Kidney glomerular epithelial cell (primary cell): ENCODE data around the gene YTHDF1.
"Not testable (repeated sequence)": the region's sequence is repeated elsewhere in the genome, so short reads cannot be mapped to it uniquely, and the experiment has no call there.

ENCODE experiments used
- DNase-seq: peaks from one replicate; lab custom pipeline; 2025; lab: John Stamatoyannopoulos, UW

Gene YTHDF1

DNA sequence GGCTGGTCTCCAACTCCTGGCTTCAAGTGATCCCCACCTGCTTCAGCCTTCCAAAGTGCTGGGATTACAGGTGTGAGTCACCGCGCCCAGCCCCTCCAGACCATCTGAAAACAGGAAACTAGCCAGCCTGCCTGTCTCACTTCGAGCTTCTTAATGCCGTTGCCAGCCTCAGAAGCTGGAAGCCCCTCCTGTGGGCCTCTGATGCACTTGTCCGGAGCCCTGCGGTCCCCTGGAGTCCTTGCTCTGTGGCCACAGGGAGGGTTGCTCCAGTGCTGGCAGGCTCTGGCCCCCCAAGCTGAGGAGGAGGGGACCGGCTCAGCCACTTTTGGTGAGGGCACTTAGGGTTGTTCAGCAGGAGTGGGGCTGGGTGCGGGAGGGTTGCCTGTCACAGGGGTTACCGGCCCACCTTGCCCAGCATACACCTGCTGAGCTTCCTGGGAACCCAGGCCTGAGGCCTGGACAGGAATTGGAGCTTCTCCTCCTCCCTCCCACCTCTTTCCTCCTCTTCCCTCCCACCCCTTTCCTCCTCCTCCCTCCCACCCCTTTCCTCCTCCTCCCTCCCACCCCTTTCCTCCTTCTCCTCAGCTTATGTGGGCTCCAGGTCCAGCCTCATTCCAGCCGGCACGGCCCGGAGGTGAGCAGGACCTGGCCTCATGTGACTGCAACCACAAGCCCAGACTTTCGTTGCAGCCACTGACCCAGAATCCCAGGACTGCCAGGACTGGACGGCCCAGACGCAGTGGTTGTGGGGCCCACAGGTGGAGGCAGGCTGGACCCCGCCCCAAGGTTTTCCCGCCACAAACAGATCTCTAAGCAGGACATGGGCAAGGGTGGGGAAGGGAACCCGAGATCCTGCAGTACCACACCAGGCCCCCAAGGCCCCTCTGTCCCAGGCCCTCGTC lies 10.4 kb upstream of the YTHDF1 start:
- no peak for DNase-seq

GRCh38 chr20:63225082-63225454 lies 9.1 kb upstream of the YTHDF1 start:
- DNase-seq, result no peak

GRCh38 chr20:63224412-63225081 lies 8.6 kb upstream of the YTHDF1 start:
- peak; percentile 56 for DNase-seq

DNA sequence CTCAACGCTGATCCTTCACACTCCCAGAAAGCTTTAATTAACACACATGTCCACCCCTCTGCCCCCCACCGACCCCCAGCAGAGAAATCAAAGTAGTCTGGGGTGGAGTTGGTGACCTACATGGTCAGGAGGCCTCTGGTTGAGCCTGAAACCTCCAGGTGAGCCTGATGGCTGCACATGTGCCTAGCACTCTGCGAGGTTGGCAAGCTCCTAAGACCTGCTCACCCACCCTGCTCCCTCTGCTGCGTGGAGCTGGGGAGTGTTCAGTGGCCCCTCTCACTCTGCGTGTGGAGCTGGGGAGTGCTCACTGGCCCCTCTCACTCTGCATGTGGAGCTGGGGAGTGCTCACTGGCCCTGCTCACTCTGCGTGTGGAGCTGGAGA lies 7.9 kb upstream of the YTHDF1 start:
- DNase-seq, result no peak

GRCh38 chr20:63223121-63223825 lies 7.3 kb upstream of the YTHDF1 start:
- no peak for DNase-seq

GRCh38 chr20:63222541-63222940 lies 6.6 kb upstream of the YTHDF1 start:
- no peak for DNase-seq

DNA sequence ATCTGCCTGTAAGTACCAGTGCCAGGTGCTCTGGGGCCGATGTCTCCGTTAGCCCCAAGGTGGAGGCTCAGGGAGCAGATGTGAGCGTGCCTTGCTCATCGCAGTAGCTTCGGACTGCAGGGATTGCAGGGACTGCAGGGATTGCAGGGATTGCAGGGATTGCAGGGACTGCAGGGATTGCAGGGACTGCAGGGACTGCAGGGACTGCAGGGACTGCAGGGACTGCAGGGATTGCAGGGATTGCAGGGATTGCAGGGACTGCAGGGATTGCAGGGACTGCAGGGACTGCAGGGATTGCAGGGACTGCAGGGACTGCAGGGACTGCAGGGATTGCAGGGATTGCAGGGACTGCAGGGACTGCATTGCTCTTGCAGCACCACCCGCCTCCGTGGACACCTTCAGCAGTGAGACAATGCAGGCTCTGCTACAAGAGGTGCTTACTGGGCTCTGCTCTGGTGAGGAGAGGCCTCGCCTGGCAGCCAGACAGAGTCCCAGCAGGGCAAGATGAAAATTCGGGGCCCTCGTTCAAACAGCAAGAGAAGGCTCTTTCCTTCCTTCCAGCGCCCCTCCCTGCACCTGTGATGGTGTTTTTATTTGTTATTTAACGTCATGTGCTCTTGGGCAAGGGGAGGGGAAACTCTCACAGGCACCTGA lies 5.6 kb upstream of the YTHDF1 start:
- not testable (repeated sequence) for DNase-seq

GRCh38 chr20:63220696-63221399 lies 4.9 kb upstream of the YTHDF1 start:
- DNase-seq, result no peak

DNA sequence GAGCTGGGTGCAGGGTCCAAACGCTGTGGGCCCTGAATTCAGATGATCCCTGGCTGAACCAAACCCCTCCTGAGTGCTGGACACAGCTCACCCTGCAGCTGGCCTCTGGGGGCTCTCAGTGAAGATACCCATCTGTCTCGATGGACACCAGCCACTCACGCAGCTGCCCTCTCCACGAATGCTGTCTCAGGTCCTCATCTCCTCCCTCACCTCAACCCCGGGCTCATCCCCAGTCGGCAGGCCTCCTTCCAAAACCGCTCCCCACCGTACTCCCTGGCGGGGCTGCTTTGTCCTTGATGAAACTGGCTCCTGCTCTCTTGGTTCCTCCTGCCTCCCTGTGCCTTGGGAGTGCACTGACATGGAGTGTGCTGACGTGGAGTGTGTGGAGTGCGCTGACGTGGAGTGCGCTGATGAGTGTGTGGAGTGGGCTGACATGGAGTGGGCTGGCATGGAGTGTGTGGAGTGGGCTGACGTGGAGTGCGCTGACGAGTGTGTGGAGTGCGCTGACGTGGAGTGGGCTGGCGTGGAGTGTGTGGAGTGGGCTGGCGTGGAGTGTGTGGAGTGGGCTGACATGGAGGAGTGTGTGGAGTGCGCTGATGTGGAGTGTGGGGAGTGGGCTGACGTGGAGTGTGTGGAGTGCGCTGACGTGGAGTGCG lies 4.1 kb upstream of the YTHDF1 start:
- no peak for DNase-seq

DNA sequence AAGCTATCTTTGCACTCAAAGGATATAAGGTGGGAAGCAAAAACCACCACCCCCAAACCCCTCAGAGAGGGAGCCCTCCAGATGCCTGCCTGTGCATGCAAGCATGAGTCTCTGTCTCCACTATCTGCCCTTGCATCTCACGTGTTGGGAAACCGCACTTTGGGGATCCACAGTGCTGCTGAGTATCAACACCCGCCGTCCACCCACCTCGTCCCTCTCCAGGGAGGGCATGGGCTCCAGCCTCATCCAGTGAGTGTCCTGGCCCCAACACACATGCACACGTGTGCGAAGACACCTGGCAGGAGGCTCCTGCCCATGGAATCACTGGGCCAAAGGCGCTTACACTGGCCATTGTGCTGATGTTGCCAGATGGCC lies 3.5 kb upstream of the YTHDF1 start:
- no peak for DNase-seq

DNA sequence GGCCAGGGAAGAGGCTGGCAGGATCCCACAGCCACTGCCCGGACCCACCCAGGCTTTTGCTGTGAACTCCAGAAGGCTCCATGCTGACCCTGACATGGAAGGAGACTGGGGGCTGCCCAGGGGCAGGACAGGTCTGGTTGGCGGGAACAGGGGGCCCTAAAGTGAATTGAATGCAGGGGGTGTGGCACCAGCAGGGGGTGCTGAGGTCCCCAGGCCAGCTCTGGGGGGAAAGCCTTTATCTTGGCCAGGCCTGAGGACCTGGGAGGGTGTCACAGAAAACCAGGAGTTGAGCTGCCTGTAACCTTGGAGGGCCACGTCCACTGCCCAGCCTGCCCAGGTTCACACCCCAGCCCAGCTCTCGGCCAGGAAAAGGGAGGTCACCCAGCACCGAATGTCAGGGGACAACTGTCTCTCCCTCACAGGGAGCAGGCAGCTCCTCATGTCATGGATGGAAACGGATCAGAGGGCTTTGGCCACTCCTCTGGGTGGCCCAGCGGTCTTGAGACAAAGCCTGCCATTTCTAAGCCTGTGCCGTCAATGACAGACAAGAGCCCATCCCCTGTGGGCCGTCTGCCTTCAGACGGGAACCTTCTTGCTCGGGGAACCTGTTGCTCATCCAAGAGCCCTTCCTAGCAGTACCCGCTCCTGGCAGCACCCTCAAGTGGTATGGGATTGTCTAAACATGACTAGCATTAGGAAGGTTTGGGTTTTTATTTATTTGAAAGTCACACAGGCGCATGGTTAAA lies 2.9 kb upstream of the YTHDF1 start:
- no peak for DNase-seq

DNA sequence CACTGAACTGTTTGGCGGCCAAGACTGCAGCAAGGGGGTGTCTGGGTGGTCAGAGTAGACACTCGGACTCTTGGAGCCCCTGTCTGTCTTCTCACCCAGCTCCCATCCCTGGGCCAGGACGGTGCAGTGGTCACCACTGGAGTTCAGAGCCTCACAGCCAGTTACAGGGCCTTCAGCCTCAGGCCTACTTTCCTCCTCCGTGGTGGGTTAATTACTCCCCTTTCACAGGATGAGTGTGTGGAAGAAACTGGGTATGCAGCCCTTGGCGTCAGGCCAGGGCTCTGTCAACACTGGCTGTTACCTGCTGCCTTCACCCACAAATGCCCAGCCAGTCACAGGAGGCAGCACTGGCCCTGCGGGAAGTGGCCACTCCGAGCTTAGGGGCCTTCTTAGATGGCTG lies 1.8 kb upstream of the YTHDF1 start:
- no peak for DNase-seq

- DNase-seq, result no peak
Measured at GRCh38 chr20:63216849-63217471, 1.0 kb upstream of the YTHDF1 start.

DNA sequence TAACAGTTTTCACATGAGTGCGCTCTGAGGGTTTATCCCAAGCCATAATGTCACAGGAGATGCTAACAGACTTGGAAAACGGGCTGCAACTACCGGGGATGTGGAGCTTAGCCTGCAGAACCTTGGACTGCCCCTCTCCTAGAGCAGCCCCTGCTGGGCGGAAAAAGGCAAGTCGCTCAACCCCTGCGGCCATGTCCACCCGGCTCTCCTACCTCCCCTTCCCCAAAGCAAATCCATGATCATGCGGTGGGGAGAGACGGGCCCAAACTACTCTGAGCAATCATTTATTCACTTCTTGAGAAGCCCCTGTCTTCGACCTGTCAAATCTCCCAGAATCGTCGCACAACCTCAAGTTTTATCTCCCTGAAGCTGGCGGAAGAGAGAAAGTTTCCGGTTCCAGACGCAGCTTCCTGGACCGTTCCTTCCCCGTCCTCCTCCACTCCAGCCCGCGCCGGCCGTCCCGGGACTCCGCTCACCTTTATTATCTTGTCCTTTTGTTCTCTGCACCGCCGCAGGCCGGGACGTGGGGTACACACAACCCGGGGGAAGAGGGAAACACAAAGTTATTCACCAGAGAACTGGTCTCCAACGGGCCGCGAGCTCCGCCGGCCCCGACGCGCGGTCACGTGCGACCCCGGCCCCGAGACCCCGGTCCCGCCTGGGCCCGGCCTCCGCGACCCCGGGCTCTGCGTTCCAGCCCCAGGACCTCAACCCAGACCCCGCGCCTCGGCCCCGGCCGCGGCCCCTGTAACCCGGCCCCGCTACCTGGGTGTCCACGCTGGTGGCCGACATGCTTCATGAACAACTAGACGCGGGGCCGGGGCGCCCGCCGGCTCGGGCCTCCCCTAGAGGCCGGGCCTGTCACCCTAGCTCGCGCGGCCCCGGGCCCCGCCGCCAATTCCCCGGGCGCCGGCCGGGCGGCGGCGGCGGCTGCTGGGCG lies 560 bp downstream of the YTHDF1 start:
- peak; percentile 19 for DNase-seq

DNA sequence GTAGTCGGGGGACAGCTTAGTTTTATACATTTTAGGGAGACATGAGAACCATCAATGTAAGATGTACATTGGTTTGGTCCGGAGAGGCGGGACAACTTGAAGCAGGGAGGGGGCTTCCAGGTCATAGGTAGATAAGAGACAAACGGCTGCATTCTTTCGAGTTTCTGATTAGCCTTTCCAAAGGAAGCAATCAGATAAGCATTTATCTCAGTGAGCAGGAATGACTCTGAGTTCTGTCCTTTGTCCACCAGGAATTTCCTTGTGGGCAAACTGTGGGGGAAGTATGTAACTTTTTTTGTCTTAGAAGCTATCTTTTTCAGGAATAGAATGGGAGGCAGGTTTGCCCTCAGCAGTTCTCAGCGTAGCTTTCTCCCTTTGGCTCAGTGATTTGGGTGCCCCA lies 1.4 kb downstream of the YTHDF1 start:
- DNase-seq, result no peak

DNA sequence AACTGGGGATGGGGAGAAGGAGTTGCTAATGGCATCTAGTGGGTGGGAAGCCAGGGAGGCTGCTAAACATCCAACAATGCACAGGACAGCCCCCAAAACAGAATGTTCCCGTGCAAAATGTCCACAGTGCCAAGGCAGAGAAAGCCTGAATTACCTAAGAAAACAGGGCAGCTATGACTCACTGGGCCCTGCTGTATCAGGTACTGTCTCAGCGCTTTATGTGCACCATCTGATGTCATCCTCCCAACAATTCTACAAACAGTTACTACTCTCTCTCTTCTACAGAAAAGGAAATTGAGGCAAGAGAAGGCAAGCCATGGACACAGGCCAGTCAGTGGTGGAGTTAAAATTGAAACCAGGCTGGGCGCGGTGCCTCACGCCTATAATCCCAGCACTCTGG lies 3.1 kb downstream of the YTHDF1 start:
- no peak for DNase-seq

- DNase-seq, result no peak
Measured at GRCh38 chr20:63212393-63212730, 3.6 kb downstream of the YTHDF1 start.

GRCh38 chr20:63210011-63210605 lies 5.8 kb downstream of the YTHDF1 start:
- no peak for DNase-seq
